ENCODE data around the gene JMJD4. TPM values are rescaled to one million over a fixed set of nuclear protein-coding genes. Genes with fewer than 3 reads are reported as not detected.

JMJD4 gene
- total and polyA plus RNA-seq, 9 of the 15 experiments (the other 6 are each of a cell fraction or from before 2014, with no cell fraction given) = 1.4 to 42.6 (median 29.2) TPM

DNA sequence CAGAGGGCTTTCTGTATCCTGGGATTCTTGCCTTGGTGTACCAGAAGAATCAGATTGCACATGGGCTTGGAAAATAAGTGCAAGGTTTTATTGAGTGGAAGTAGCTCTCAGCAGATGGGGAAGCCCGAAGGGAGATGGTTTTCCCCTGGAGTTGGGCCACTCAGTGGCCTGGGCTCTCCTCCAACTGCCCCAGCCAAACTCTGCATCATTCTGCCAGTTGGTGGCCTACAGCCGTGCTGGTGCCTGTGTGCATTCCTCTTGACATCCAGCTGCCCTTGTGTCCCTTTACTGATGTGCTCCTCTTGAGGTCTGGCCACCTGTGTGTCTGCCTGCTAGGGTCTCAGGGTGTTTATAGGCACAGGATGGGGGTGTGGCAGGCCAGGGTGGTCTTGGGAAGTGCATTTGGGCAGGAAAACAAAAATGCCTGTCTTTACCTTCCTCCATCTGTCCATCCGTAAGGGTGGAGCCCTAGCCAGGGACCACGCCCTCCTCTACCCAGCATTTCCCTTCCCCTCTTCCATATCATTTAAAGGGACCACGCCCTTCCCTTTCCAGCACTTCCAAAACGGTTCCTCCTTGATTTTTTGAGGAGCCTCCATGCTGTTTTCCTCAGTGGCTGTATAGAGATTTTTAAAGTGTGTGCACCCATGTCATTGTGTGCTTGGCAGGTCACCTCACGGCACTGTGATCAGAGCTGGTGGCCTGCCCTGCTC, 19.1 kb upstream of the JMJD4 start (continued):
- no peak for TF ChIP-seq ZNF507 (tag; conservative IDR thresholded peaks at IDR 0.05)
- no peak for TF ChIP-seq NCOA1 (IDR thresholded peaks at IDR 0.05; ENCODE audit: low read depth)

DNA sequence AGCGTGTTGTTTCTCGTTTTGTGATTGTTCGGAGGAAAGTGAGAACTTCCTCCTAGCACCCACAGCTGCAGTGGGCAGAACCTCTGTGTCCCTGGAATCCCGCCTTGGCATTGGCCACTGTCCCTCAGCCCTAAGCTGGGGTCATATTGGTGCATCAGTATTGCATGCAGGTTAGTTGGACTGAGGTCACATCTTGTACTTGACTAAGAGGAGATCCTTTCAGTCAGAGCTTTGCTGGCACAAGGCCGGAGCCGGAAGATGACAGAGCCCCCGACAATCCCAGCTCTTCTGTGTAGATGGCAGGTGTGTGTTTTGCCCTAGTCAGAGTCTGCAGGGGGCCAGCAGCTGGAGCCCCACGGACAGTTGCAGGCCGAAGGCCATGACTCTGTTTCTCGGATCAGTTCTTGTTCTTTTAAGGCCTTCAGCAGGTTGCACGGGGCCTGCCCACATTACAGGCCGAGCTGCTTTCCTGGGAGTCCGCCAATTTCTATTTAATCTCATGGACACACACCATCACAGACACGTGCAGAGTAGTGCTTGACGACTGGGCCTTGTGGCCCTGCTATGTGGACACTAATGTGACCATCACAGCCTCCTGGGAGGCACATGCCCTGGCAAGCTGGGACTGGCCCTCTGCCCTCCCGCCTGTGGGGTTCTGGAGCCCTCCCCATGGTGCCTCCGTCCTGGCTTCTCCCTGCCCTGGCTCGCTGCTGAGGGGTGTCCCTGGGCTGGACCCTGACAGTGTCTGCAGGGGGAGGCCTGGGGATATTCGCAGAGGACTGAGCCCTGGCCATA, 15.0 kb upstream of the JMJD4 start:
- H3K79me2 ChIP-seq (ENCODE audit: control insufficient read depth, insufficient read depth, low read length) = peaks cover 67% of the 10 kb centered on the region
- H3K4me3 ChIP-seq = no peak overlapping the region
- H3K27me3 ChIP-seq (ENCODE audit: control insufficient read depth in 2 of 2, insufficient read depth in 2 of 2, low read length in 2 of 2) = no peaks in the 10 kb centered on the region
- peaks cover 44% of the 10 kb centered on the region for H3K36me3 ChIP-seq (ENCODE audit: control insufficient read depth, insufficient read depth, low read length)
- in situ Hi-C loops (cut with MboI) = no loop called here
- POLR2A ChIA-PET = interaction anchor here (0.5 to 1.3 kb wide), 6 partner anchors 10 to 727 kb away, joined by 3 to 4 read pairs (median 3); no protein-coding TSS in a partner anchor
- DNase-seq (ENCODE audit: extremely low read depth in 1 of 4, low spot score in 3 of 4) (no peak), ATAC-seq (no peak), FAIRE-seq (no peak)
- H3K9me3 ChIP-seq (replicated peaks; ENCODE audit: control insufficient read depth, insufficient read depth, low read depth, low read length) = no peaks in the 10 kb centered on the region
- no peak overlapping the region for H2AFZ ChIP-seq (ENCODE audit: low read depth, low read length)
- H4K20me1 ChIP-seq (replicated peaks; ENCODE audit: control insufficient read depth, insufficient read depth, low read length) = peaks cover 11% of the 10 kb centered on the region
- WGBS (ENCODE audit: insufficient coverage, low coverage, missing lambda C conversion rate) = 79% methylated on average over 19 of the region's 19 CpGs
- peak overlapping the region in 1 of 2 experiments; percentile 62; a peak in 2 of 4 replicates for H3K9ac ChIP-seq (ENCODE audit: insufficient read depth in 1 of 2, low read depth in 2 of 2, low read length in 2 of 2)
- no peak overlapping the region; the same call in 1 of the 2 replicates for H3K4me2 ChIP-seq (ENCODE audit: insufficient read depth, low read length)
- CTCF ChIA-PET (ENCODE audit: low intra/inter-chr PET ratio) = no interaction called here
- BruUV-seq (replicated peaks) = no TSS peak
- intact Hi-C loops (cut with micrococcal nuclease) = no loop called here
- no peak overlapping the region; the same call in 2 of the 3 replicates for H3K27ac ChIP-seq (ENCODE audit: extremely low read depth, low read depth, low read length)
- peaks cover 35 to 40% of the 10 kb centered on the region in 2 experiments for H3K4me1 ChIP-seq (replicated peaks in 1 of 2; ENCODE audit: control insufficient read depth in 2 of 2, insufficient read depth in 2 of 2, low read length in 2 of 2)
- peaks cover 22% of the 10 kb centered on the region for H3K9me1 ChIP-seq (ENCODE audit: control insufficient read depth, insufficient read depth, low read length)
- TF ChIP-seq FIP1L1 (IDR thresholded peaks at IDR 0.05; ENCODE audit: low read depth, low read length, poor library complexity, severe bottlenecking) (no peak), L3MBTL2 (IDR thresholded peaks at IDR 0.05) (peak; percentile 69; the same call in 1 of the 2 replicates), CXXC5 (CRISPR knock-in tag; IDR thresholded peaks at IDR 0.05) (peak; percentile 45; the same call in 1 of the 2 replicates)
- TF ChIP-seq, protein P1, sequence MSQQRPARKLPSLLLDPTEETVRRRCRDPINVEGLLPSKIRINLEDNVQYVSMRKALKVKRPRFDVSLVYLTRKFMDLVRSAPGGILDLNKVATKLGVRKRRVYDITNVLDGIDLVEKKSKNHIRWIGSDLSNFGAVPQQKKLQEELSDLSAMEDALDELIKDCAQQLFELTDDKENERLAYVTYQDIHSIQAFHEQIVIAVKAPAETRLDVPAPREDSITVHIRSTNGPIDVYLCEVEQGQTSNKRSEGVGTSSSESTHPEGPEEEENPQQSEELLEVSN (IDR thresholded peaks at IDR 0.05; ENCODE audit: borderline replicate concordance in 1 of 2, extremely low read depth in 1 of 2, insufficient read depth in 1 of 2, insufficient read length in 1 of 2, low read depth in 1 of 2, low read length in 1 of 2, poor library complexity in 1 of 2, severe bottlenecking in 1 of 2) = peak in 1 of 2 experiments; percentile 13
